HFFc6 (cell line): ENCODE data around the gene ADA. TPM values are rescaled to one million over a fixed set of nuclear protein-coding genes. Genes with fewer than 3 reads are reported as not detected.
A peak's percentile ranks its signal among the peaks of the same experiment; 100 is the strongest.

Source experiments
- DNase-seq: peaks from one replicate; pipeline ENCODE4 v3.0.0-alpha.2; 2018
- H3K27ac Mint-ChIP-seq: 2 replicates; pipeline ENCODE4 v1.8.0; 2020; ENCODE audit warnings: mild to moderate bottlenecking, mixed read lengths
- H3K27me3 Mint-ChIP-seq: 2 replicates; pipeline ENCODE4 v1.8.0; 2021; ENCODE audit warnings: mild to moderate bottlenecking, moderate library complexity, mixed read lengths; ENCODE audit not compliant: insufficient read depth
- H3K36me3 Mint-ChIP-seq: 2 replicates; pipeline ENCODE4 v1.8.0; 2021; ENCODE audit warnings: low read depth, mixed read lengths
- H3K4me1 Mint-ChIP-seq: 2 replicates; pipeline ENCODE4 v1.8.0; 2020; ENCODE audit warnings: low read depth, mixed read lengths
- H3K4me3 Mint-ChIP-seq: 2 replicates; pipeline ENCODE4 v1.8.0; 2020; ENCODE audit warnings: mild to moderate bottlenecking, moderate library complexity, mixed read lengths
- H3K9me3 Mint-ChIP-seq: 2 replicates; pipeline ENCODE4 v1.8.0; 2020; ENCODE audit warnings: mild to moderate bottlenecking, mixed read lengths
- CTCF ChIP-seq: fragments of 200-600 bp; sonication (generic); IDR thresholded peaks from 2 replicates; pipeline ENCODE4 v1.5.0; 2021; ENCODE audit warnings: antibody characterized with exemption, mild to moderate bottlenecking
- total RNA-seq, 6 experiments: library from RNA; stranded (reverse); fragmentation: NEBNext Ultra II Directional; extraction: Animal tissue kit (Norgen Biotek cat#: 25700); gene quantifications; 2 replicates in 1 of 6; 3 replicates in 5 of 6; pipeline ENCODE4 v1.2.3, GENCODE V29; 2021

ADA gene
- total RNA-seq, 6 experiments from 2014 or later: 11.0 to 15.9 (median 12.7) TPM

- Mint-ChIP-seq H3K36me3 (0 out of 2 replicates have a peak, but pooled peaks cover 5% of the 10 kb centered on the region), H3K27me3 (no peaks in the 10 kb centered on the region), H3K9me3 (no peaks in the 10 kb centered on the region), H3K27ac (no peak overlapping the region), H3K4me3 (no peak overlapping the region), H3K4me1 (peaks cover 49% of the 10 kb centered on the region)
- no peak for DNase-seq
- TF ChIP-seq CTCF: no peak; the same call in 1 of the 2 replicates
Measured at GRCh38 chr20:44648579-44648978, 2.9 kb downstream of the ADA start.

- Mint-ChIP-seq H3K9me3 (no peaks in the 10 kb centered on the region), H3K27ac (no peak overlapping the region), H3K36me3 (no peaks in the 10 kb centered on the region), H3K4me1 (peaks cover 51% of the 10 kb centered on the region), H3K4me3 (no peak overlapping the region), H3K27me3 (no peaks in the 10 kb centered on the region)
- no peak for DNase-seq
- TF ChIP-seq CTCF: no peak
Measured at GRCh38 chr20:44648068-44648467, 3.4 kb downstream of the ADA start.

GRCh38 chr20:44646641-44647274, 4.7 kb downstream of the ADA start:
- H3K4me1 Mint-ChIP-seq: peaks cover 55% of the 10 kb centered on the region
- no peaks in the 10 kb centered on the region for H3K36me3 Mint-ChIP-seq
- no peak for TF ChIP-seq CTCF
- no peaks in the 10 kb centered on the region for H3K9me3 Mint-ChIP-seq
- H3K4me3 Mint-ChIP-seq: no peak overlapping the region
- peak; percentile 67 for DNase-seq
- H3K27me3 Mint-ChIP-seq: no peaks in the 10 kb centered on the region
- peak overlapping the region; percentile 58 for H3K27ac Mint-ChIP-seq

GRCh38 chr20:44646023-44646640, 5.4 kb downstream of the ADA start:
- Mint-ChIP-seq H3K36me3 (no peaks in the 10 kb centered on the region), H3K27me3 (no peaks in the 10 kb centered on the region), H3K27ac (peak overlapping the region; percentile 23; the same call in 1 of the 2 replicates), H3K4me1 (peaks cover 62% of the 10 kb centered on the region), H3K4me3 (no peak overlapping the region), H3K9me3 (no peaks in the 10 kb centered on the region)
- DNase-seq: no peak
- no peak for TF ChIP-seq CTCF

- no peak overlapping the region for H3K4me3 Mint-ChIP-seq
- peaks cover 68% of the 10 kb centered on the region for H3K4me1 Mint-ChIP-seq
- H3K27me3 Mint-ChIP-seq: no peaks in the 10 kb centered on the region
- DNase-seq: no peak
- peaks cover 4% of the 10 kb centered on the region; the same call in 1 of the 2 replicates for H3K9me3 Mint-ChIP-seq
- peak overlapping the region; percentile 89 for H3K27ac Mint-ChIP-seq
- H3K36me3 Mint-ChIP-seq: peaks cover 8% of the 10 kb centered on the region
- no peak for TF ChIP-seq CTCF
Measured at GRCh38 chr20:44644667-44645131, 6.8 kb downstream of the ADA start.
